ENCODE data around the gene YPEL3.

YPEL3 gene

GRCh38 chr16:30088832-30089624, 7.0 kb downstream of the YPEL3 start:
- no peak for DNase-seq

GRCh38 chr16:30088237-30088831, 7.7 kb downstream of the YPEL3 start:
- DNase-seq, result no peak

- DNase-seq, result no peak
Measured at GRCh38 chr16:30087181-30087898, 8.7 kb downstream of the YPEL3 start.

- DNase-seq, result no peak
Measured at GRCh38 chr16:30086291-30087140, 9.5 kb downstream of the YPEL3 start.

GRCh38 chr16:30085820-30086219, 10.2 kb downstream of the YPEL3 start:
- no peak for DNase-seq

GRCh38 chr16:30085247-30085646, 10.8 kb downstream of the YPEL3 start:
- DNase-seq, result no peak

GRCh38 chr16:30084816-30085159, 11.2 kb downstream of the YPEL3 start:
- no peak for DNase-seq

GRCh38 chr16:30084096-30084815, 11.8 kb downstream of the YPEL3 start:
- no peak for DNase-seq

GRCh38 chr16:30083216-30084055, 12.6 kb downstream of the YPEL3 start:
- no peak for DNase-seq

- DNase-seq, result no peak
Measured at GRCh38 chr16:30082545-30083090, 13.4 kb downstream of the YPEL3 start.

GRCh38 chr16:30079480-30079879, 16.5 kb downstream of the YPEL3 start:
- no peak for DNase-seq

GRCh38 chr16:30078744-30079143, 17.3 kb downstream of the YPEL3 start:
- no peak for DNase-seq

GRCh38 chr16:30077656-30078055, 18.4 kb downstream of the YPEL3 start:
- no peak for DNase-seq

- DNase-seq, result no peak
Measured at GRCh38 chr16:30076276-30076791, 19.7 kb downstream of the YPEL3 start.

GRCh38 chr16:30075503-30076275, 20.3 kb downstream of the YPEL3 start, which contains the start of gene PPP4C:
PPP4C (plus strand) TSS chr16:30075994; CDS start chr16:30076378, 384 bp downstream.
- DNase-seq, result peak; percentile 78

GRCh38 chr16:30070490-30070889, 25.5 kb downstream of the YPEL3 start:
- no peak for DNase-seq

GRCh38 chr16:30069611-30070462, 26.2 kb downstream of the YPEL3 start:
- no peak for DNase-seq

GRCh38 chr16:30068750-30069610, 27.0 kb downstream of the YPEL3 start:
- peak; percentile 29 for DNase-seq
